ENCODE data around the gene SGCA.

Gene SGCA

GRCh38 chr17:50210240-50211225 lies 44.7 kb downstream of the SGCA start (continued):
- TF ChIP-seq ZNF391 (tag by site-specific recombination; IDR thresholded peaks at IDR 0.05; ENCODE audit: borderline replicate concordance, low read depth) (no peak), ZNF404 (tag by site-specific recombination; IDR thresholded peaks at IDR 0.05) (no peak), ZSCAN16 (tag by site-specific recombination; IDR thresholded peaks at IDR 0.05) (no peak), ZNF776 (tag by site-specific recombination; IDR thresholded peaks at IDR 0.05; ENCODE audit: borderline replicate concordance) (no peak)
- TF ChIP-seq, protein P1, sequence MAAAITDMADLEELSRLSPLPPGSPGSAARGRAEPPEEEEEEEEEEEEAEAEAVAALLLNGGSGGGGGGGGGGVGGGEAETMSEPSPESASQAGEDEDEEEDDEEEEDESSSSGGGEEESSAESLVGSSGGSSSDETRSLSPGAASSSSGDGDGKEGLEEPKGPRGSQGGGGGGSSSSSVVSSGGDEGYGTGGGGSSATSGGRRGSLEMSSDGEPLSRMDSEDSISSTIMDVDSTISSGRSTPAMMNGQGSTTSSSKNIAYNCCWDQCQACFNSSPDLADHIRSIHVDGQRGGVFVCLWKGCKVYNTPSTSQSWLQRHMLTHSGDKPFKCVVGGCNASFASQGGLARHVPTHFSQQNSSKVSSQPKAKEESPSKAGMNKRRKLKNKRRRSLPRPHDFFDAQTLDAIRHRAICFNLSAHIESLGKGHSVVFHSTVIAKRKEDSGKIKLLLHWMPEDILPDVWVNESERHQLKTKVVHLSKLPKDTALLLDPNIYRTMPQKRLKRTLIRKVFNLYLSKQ (tag by site-specific recombination; IDR thresholded peaks at IDR 0.05; ENCODE audit: borderline replicate concordance) = no peak

DNA sequence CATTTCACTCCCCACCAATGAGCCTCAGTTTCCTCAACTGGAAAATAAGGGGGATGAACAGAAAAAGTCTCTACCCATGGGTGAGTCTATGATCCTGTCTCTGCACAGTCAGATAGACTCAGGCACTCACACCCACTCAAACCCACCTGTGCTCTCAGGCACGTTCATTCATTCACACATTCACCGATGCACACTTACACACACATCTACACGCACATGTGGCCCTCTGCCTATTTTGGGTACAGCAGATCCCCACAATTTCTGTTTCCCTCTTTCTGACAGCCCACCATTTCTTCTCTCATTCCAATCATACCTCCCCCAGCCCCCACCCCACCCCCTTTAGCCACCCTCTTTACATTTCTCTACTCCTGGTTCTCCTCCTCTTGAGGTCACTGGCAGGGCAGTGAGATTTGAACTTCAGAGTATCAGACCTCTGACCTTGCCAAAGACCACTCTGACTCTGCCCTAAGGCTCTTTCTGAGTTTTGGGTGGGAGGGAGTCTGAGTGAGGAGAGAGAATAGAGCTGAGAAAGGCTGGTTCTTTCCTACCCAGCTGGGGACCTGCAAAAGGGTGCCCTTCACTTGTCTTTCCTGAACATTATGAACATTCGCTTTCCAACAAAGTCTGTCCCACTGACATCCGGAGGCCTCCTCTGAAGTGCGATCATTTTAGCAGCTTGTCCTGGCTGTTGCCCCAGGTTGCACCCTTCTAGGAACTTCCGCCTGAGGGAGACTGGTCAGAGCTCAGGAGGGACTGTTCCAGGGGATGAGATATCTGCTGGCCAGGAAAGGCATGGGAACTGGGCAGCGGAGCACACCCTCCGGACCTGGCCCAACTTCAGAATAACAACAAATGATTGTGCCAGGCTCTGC lies 45.7 kb downstream of the SGCA start:
- ChIA-PET CTCF (interaction anchor here (0.6 to 18.0 kb wide), 12 partner anchors 8 to 117 kb away, joined by 3 to 487 read pairs (median 5); partner anchors contain the start of genes COL1A1 and TMEM92), POLR2A (interaction anchor here (0.6 to 1.7 kb wide), 5 partner anchors 8 to 98 kb away, joined by 3 to 5 read pairs (median 3); no protein-coding TSS in a partner anchor)
- peaks cover 3% of the 10 kb centered on the region; the same call in 1 of the 2 replicates for H3K4me1 ChIP-seq (ENCODE audit: control insufficient read depth, insufficient read depth, low read length)
- TF ChIP-seq EGR2 (tag by site-specific recombination; IDR thresholded peaks at IDR 0.05; ENCODE audit: low read depth) (peak; percentile 59), ZFHX2 (tag by site-specific recombination; conservative IDR thresholded peaks at IDR 0.05) (peak; percentile 56), ZNF449 (tag by site-specific recombination; IDR thresholded peaks at IDR 0.05) (no peak), TSHZ1 (tag by site-specific recombination; IDR thresholded peaks at IDR 0.05; ENCODE audit: borderline replicate concordance) (no peak), ZNF792 (tag by site-specific recombination; IDR thresholded peaks at IDR 0.05) (no peak), CTCF (tag by site-specific recombination; IDR thresholded peaks at IDR 0.05) (no peak), ZNF843 (tag by site-specific recombination; IDR thresholded peaks at IDR 0.05) (no peak), BCL11B (tag by site-specific recombination; IDR thresholded peaks at IDR 0.05; ENCODE audit: low read depth) (no peak), ZNF404 (tag by site-specific recombination; IDR thresholded peaks at IDR 0.05) (no peak), ZNF776 (tag by site-specific recombination; IDR thresholded peaks at IDR 0.05; ENCODE audit: borderline replicate concordance) (no peak)
- no peak overlapping the region for H3K4me3 ChIP-seq (ENCODE audit: low read depth, low read length)
- no peaks in the 10 kb centered on the region for H3K9me3 ChIP-seq (ENCODE audit: control insufficient read depth, insufficient read depth, low read depth, low read length)
- no peak overlapping the region for H3K27ac ChIP-seq (ENCODE audit: extremely low read depth, low read depth, low read length)
- no peaks in the 10 kb centered on the region for H3K36me3 ChIP-seq (ENCODE audit: control insufficient read depth in 2 of 2, insufficient read depth in 1 of 2, low read length in 2 of 2)
